DMS53 treated with DMSO at 0.1 percent for 48 hours (cell line): ENCODE measurements around the gene BRF1.

Experiments used
- DNase-seq: peaks from one replicate; lab custom pipeline; 2025; ENCODE audit not compliant: unreplicated experiment; lab: John Stamatoyannopoulos, UW

The BRF1 gene

DNA sequence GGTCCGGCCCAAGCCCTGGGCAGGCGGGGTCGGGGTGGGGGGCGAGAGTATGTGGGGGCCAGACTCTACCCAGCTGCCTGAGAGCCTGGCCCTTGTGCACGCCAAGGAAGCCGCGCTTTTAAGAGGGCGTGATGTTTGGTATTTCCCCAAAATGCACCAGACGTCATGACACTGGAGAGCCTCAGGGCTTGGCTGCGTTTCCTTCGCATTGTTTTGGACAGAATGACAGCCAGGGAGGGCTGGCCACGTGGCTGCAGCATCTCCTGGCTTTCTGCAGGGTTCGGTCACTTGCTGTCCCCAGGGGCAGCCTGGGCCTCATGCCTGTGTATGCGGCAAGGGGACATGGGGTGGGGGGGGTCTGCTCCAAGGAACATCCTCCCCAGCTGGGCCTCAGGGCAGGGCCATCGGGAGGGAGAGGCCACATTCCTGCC, 103.6 kb downstream of the BRF1 start:
- no peak for DNase-seq

DNA sequence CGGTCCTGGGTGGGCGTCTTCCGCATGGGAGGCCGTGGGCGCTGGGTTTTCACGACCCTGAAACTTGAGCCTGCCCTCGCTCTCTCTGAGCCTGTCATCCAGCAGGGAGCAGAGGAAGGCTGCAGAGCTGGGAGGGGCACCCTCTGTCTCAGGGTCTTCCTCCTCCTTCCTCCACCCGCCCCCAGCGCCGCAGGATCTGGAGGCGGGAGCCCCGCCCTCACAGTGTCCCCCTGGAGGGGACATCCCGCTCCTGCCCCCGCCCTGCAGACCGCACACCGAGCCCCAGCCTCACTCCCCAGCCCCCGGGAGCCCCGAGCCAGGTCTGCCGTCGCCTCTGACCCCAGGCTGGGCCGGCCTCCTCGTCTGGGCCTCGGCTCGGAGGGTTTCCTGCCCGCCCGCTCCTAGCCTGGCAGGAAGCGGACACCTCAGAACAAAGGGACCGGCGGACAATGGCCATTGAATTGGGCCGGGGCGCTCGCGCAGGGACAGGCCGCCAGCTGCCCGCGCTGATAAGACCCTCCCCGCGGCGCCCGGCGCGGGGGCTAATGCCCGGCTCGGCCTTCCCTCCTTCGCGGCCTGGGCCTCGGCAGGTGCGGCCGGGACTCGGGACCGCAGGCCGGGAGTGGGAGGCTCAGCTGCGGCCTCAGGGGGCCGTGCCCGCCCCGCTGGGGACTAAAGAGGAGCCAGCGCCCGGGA, 104.4 kb downstream of the BRF1 start:
- DNase-seq, result no peak

DNA sequence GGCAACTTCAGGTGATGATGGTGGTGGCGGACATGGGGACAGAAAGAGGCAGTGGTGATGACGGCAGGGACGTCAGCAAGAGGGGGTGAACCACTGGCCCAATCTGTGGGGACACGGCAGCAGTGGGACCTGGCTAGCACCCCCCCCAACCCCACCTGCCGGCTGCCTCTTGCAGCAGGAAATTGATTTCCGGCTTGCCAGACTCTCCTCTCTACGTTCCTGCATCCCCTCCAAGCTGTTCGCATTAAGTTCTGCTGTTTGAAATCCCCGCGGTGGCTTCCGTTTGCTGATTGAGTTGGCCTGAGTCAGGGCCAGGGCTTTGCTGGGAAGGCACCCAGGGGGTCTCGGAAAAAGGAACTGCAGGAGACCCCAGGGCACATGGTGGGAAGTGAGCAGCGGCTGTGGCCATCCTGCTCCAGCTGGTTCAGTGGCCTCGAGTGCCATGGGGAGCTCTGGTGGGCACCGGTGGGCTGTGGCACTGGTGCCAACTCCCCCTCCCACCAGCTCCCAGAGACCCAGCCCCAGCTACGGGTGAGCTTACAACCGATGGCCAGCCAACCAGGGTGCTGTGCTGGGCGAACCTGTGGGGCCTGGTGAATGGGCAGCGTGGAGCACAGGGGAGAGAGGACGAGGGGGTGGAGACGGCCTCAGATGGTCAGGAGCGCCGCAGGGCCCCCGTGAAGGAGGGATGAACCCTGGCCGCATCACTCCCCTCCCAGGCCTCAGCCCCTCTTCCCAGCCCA, 105.1 kb downstream of the BRF1 start:
- DNase-seq, result no peak

- no peak for DNase-seq
Observed at GRCh38 chr14:105195051-105195450, 105.8 kb downstream of the BRF1 start.

- peak; percentile 90 for DNase-seq
Observed at GRCh38 chr14:105193916-105194782, 106.7 kb downstream of the BRF1 start.

GRCh38 chr14:105192866-105193731, 107.7 kb downstream of the BRF1 start:
- DNase-seq, result no peak

DNA sequence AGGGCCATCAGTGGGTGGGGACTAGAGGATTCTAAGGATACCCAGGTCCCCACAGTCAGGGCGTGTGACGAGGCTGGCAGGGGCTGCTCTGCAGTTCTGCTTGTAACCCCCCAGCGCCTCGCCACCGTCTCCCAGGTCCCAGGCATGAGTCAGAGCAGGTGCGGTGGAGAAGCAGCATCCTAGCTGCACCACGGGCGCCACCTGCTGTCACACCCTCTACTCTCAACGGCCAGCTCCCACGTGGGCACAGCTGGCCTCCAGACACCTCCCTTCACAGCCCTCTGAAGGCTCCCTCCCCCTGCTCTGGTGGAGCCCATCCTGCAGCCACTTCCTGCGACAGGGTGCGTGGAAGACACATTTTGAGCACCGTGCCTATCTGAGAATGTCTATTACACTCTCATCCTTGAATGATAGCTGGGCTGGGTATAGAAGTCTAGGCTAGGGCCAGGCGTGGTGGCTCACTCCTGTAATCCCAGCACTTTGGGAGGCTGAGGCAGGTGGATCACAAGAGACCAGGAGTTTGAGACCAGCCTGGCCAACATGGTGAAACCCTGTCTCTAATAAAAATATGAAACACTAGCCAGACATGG, 112.8 kb downstream of the BRF1 start:
- DNase-seq, result peak; percentile 27

DNA sequence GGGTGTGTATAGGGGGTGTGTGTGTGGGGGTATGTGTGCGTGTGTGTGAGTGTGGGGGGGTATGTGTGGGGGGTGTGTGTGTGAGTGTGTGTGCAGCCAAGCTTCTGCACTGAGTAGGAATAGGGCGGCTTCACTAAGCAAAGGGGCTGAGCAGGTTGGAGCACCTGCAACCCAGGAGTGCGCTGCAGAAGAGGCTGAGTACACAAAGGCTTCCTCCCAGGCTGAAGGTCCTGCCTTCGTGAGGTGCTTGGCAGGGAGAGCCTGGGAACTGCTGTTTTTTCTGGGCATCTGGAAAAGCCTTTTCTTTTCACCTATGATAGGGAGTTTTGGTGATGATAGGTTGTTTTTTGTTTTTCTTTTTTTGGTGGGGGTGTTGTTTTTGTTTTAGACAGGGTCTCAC, 113.7 kb downstream of the BRF1 start:
- peak; percentile 59 for DNase-seq

DNA sequence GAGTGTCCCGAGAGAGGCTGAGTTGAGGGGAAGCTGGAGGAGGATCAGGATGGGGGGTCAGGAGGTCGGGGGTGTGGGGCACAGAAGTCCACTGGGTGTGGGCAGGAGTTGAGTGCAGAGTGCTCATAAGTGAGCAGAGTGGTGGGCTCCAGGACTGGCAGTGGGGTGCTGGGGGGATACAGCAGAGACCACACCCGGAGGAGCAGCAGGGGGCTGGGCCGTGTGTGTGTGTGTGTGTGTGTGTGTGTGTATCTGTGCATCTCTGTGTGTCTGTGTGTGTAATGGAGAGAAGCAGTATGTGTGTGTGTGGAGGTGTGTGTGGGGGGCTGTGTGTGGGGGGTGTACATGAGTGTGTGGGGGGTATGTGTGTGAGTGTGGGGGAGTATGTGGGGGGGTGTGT, 114.8 kb downstream of the BRF1 start:
- DNase-seq, result no peak

GRCh38 chr14:105185001-105185400, 115.8 kb downstream of the BRF1 start:
- DNase-seq, result no peak

- no peak for DNase-seq
Observed at GRCh38 chr14:105184461-105184860, 116.3 kb downstream of the BRF1 start.

GRCh38 chr14:105182296-105183020, 118.3 kb downstream of the BRF1 start:
- no peak for DNase-seq

GRCh38 chr14:105181549-105182295, 119.1 kb downstream of the BRF1 start:
- DNase-seq, result no peak

DNA sequence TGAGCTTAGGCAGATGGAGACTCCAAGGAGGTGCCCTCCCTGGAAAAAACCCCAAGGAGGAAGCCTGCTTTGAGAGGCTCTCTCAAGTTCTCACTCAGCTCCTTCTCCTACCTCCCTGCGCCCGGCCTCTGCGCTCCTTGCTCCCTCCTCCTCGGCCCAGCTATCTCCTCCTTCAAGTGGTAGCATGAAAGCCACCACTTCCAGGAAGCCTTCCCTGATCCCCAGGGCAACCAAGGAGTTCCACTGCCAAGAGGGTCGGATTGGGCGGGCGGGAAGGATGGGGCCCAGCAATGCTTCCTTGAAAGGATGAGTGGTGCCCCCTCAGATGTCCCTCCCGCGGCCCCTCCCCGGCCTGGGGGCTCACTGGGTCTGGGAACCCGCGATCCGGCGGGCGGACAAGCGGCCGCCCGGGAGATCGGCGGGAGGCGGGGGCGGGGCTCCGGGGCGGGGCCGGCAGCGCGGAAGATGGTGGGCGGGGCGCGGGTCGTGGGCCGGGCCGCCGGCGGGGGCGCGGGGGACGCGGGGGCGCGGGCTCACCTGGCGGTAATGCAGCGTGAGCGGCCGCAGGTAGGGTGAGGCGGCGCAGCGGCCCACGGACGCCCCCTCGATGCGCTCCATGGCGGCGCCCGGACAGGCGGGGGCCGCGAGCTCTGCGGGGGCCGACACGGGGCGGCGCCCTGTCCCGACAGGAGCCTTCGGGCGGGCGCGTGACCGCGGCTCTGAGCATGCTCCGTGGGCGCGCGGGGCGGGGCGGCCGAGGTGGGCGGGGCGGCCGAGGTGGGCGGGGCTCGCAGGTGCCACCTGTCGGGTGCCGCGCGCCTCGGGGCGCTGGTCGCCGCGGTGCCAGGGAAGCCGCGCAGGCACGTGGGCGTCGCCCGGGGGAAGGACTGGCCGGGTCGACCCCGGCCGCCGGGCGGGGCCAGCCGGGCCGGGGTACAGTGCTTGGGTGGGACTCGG, 119.9 kb downstream of the BRF1 start, which contains the start of gene NUDT14:
Gene NUDT14 (minus strand): TSS at position 721 of the 957 bp plus-strand sequence. CDS start 103 bp downstream, at position 618.
- no peak for DNase-seq

GRCh38 chr14:105179191-105179590, 121.6 kb downstream of the BRF1 start:
- DNase-seq, result no peak

GRCh38 chr14:105178868-105179140, 122.0 kb downstream of the BRF1 start:
- no peak for DNase-seq

DNA sequence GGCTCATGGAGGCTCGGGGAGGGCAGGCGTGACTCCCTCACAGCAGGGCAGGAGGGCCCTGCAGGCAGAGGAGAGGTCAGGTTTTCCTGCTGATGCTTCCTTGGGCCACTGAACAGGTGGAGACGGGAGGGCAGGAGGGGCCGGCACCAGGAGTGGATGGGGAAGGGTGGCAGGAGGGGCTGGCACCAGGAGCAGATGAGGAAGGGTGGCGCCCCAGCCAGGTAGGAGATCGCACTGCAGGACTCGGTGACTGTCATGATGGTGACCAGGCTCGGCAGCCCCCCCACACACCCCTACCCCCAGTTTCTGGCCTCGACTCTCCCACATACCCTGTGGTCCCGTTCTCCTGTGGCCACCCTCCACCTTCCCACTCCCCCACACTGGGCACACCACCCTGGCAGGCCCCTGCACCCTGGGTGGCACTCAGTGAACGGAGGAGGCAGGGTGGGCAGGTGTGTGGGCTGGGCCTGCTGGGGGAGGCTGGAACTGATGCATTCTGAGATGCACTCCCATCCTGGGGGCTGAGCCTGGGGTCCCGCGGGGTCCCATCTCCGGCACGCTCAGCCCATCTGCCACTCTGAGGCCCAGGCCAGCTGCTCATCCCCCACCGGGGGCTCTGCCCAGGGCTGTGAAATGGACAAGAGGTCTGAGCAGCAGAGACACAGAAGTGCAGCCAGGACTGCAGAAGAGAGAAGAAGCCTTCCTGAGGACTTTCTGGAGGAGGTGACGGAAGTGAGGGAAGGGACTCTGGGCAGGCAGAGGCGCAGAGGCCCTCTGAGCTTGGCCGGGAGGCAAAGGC, 122.5 kb downstream of the BRF1 start:
- DNase-seq, result no peak
